WTC11 (cell line): ENCODE measurements around the gene MGMT. TPM values are rescaled to one million over a fixed set of nuclear protein-coding genes. Genes with fewer than 3 reads are reported as not detected.

Experiments
- ATAC-seq: fragments of 200-7000 bp; cut with Tn5 transposase; 2 replicates; pipeline ENCODE4 v1.10.0; 2021; ENCODE audit warnings: mild to moderate bottlenecking, moderate library complexity
- CTCF ChIA-PET: fragments of 300-600 bp; sonication (Branson Sonifier 250); formaldehyde crosslinking; loops from one replicate; lab custom pipeline; 2021; ENCODE audit warnings: antibody characterized with exemption; lab: Charles Lee
- POLR2A ChIA-PET: fragments of 350-600 bp; sonication (Branson Sonifier 250); formaldehyde crosslinking; loops from one replicate; lab custom pipeline; 2021; ENCODE audit warnings: antibody characterized with exemption; lab: Charles Lee
- DNase-seq: peaks from one replicate; pipeline ENCODE4 v3.0.0; 2021; ENCODE audit warnings: low spot score
- H3K27ac Mint-ChIP-seq: 2 replicates; pipeline ENCODE4 v1.8.0; 2021; ENCODE audit warnings: mixed read lengths
- H3K27me3 Mint-ChIP-seq: 2 replicates; pipeline ENCODE4 v1.8.0; 2021; ENCODE audit warnings: low read depth, mild to moderate bottlenecking, moderate library complexity, mixed read lengths
- H3K36me3 Mint-ChIP-seq: 2 replicates; pipeline ENCODE4 v1.8.0; 2021; ENCODE audit warnings: mixed read lengths
- H3K4me1 Mint-ChIP-seq: 2 replicates; pipeline ENCODE4 v1.8.0; 2022; ENCODE audit warnings: mixed read lengths
- H3K4me3 Mint-ChIP-seq: 2 replicates; pipeline ENCODE4 v1.8.0; 2021; ENCODE audit warnings: mild to moderate bottlenecking, moderate library complexity, mixed read lengths
- H3K9me3 Mint-ChIP-seq: 2 replicates; pipeline ENCODE4 v1.8.0; 2021; ENCODE audit warnings: mixed read lengths
- ATF1 ChIP-seq: sonication (generic); formaldehyde crosslinking; IDR thresholded peaks from 2 replicates; pipeline ENCODE4 v1.8.1; 2023; ENCODE audit warnings: mild to moderate bottlenecking, moderate library complexity, missing genetic modification reagents
- ATF3 ChIP-seq: sonication (generic); formaldehyde crosslinking; conservative IDR thresholded peaks from 2 replicates; pipeline ENCODE4 v1.8.1; 2022; ENCODE audit warnings: mild to moderate bottlenecking, missing genetic modification reagents
- CREM ChIP-seq: sonication (generic); formaldehyde crosslinking; IDR thresholded peaks from 2 replicates; pipeline ENCODE4 v1.8.1; 2022; ENCODE audit warnings: mild to moderate bottlenecking, missing genetic modification reagents, moderate library complexity
- E2F5 ChIP-seq: sonication (generic); formaldehyde crosslinking; IDR thresholded peaks from 2 replicates; pipeline ENCODE4 v1.8.1; 2022; ENCODE audit warnings: mild to moderate bottlenecking, moderate library complexity, missing genetic modification reagents
- ELF4 ChIP-seq: sonication (generic); formaldehyde crosslinking; IDR thresholded peaks from 2 replicates; pipeline ENCODE4 v1.8.1; 2022; ENCODE audit warnings: low read depth, mild to moderate bottlenecking, moderate library complexity, missing genetic modification reagents
- IRF2 ChIP-seq: sonication (generic); formaldehyde crosslinking; IDR thresholded peaks from 2 replicates; pipeline ENCODE4 v1.8.0; 2022; ENCODE audit warnings: low read depth, missing genetic modification reagents, borderline replicate concordance
- JAZF1 ChIP-seq: fragments of 250-450 bp; sonication (Bioruptor Pico); IDR thresholded peaks from 2 replicates; pipeline ENCODE4 v1.9.0; 2021; ENCODE audit warnings: moderate library complexity, mild to moderate bottlenecking, inconsistent platforms
- KAT7 ChIP-seq: sonication (generic); formaldehyde crosslinking; IDR thresholded peaks from 2 replicates; pipeline ENCODE4 v1.8.1; 2023; ENCODE audit warnings: missing genetic modification reagents, mild to moderate bottlenecking, borderline replicate concordance
- MLX ChIP-seq: sonication (generic); formaldehyde crosslinking; IDR thresholded peaks from 2 replicates; pipeline ENCODE4 v1.8.1; 2023; ENCODE audit warnings: mild to moderate bottlenecking, missing genetic modification reagents, moderate library complexity
- MYBL2 ChIP-seq: sonication (generic); formaldehyde crosslinking; IDR thresholded peaks from 2 replicates; pipeline ENCODE4 v1.8.1; 2023; ENCODE audit warnings: mild to moderate bottlenecking, moderate library complexity, missing genetic modification reagents
- NR2C2 ChIP-seq: sonication (generic); formaldehyde crosslinking; IDR thresholded peaks from 2 replicates; pipeline ENCODE4 v1.8.0; 2022; ENCODE audit warnings: mild to moderate bottlenecking, missing genetic modification reagents
- PRDM15 ChIP-seq: sonication (generic); formaldehyde crosslinking; IDR thresholded peaks from 2 replicates; pipeline ENCODE4 v1.8.0; 2022; ENCODE audit warnings: missing genetic modification reagents
- RORB ChIP-seq: fragments of 250-450 bp; sonication (Bioruptor Pico); IDR thresholded peaks from 2 replicates; pipeline ENCODE4 v1.9.0; 2021; ENCODE audit warnings: mild to moderate bottlenecking
- SOX15 ChIP-seq: fragments of 250-450 bp; sonication (Bioruptor Pico); IDR thresholded peaks from 2 replicates; pipeline ENCODE4 v1.9.0; 2021; ENCODE audit warnings: mild to moderate bottlenecking
- ZNF232 ChIP-seq: sonication (generic); formaldehyde crosslinking; IDR thresholded peaks from 2 replicates; pipeline ENCODE4 v1.8.0; 2022; ENCODE audit warnings: mild to moderate bottlenecking, missing genetic modification reagents
- ZNF423 ChIP-seq: fragments of 250-450 bp; sonication (Bioruptor Pico); IDR thresholded peaks from 2 replicates; pipeline ENCODE4 v2.1.2; 2022; ENCODE audit warnings: mild to moderate bottlenecking, moderate library complexity
- ZNF512 ChIP-seq: sonication (generic); formaldehyde crosslinking; IDR thresholded peaks from 2 replicates; pipeline ENCODE4 v1.8.1; 2022; ENCODE audit warnings: missing genetic modification reagents, borderline replicate concordance
- total RNA-seq: library from RNA; stranded (reverse); gene quantifications from 3 replicates; pipeline ENCODE4 v1.2.3, GENCODE V29; 2021
- TF ChIP-seq, protein P1 (sequence below): sonication (generic); formaldehyde crosslinking; IDR thresholded peaks from 2 replicates; pipeline ENCODE4 v1.8.1; 2023; ENCODE audit warnings: mild to moderate bottlenecking, missing genetic modification reagents, borderline replicate concordance
- TF ChIP-seq, protein P2 (sequence below): sonication (generic); formaldehyde crosslinking; IDR thresholded peaks from 2 replicates; pipeline ENCODE4 v1.8.0; 2023; ENCODE audit warnings: missing genetic modification reagents, mild to moderate bottlenecking, borderline replicate concordance

Gene MGMT
- total RNA-seq, 1 experiment from 2014 or later = 11.8 TPM

DNA sequence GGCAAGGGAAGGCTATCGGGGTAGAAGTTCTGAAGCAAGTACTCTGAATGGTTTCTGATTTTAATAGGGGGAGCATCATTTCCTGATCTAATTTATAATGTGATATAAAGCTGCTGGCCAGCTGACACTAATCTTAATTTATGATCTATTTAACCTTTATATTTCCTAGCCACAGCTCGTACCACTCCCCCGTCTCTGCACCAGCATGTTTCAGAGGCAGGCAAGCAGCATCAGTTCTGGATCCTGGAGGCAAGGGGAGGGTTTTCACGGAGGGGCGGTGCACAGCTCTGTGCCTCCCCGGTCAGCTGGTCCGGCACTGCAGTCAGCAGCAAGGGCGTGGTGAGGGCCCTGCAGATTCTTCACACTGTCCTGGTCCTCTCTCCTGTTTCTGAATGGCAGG, 30.0 kb downstream of the MGMT start:
- H3K27ac Mint-ChIP-seq = no peak overlapping the region
- DNase-seq (no peak), ATAC-seq (no peak)
- peaks cover 37% of the 10 kb centered on the region for H3K9me3 Mint-ChIP-seq
- peaks cover 44% of the 10 kb centered on the region for H3K36me3 Mint-ChIP-seq
- TF ChIP-seq, protein P1, sequence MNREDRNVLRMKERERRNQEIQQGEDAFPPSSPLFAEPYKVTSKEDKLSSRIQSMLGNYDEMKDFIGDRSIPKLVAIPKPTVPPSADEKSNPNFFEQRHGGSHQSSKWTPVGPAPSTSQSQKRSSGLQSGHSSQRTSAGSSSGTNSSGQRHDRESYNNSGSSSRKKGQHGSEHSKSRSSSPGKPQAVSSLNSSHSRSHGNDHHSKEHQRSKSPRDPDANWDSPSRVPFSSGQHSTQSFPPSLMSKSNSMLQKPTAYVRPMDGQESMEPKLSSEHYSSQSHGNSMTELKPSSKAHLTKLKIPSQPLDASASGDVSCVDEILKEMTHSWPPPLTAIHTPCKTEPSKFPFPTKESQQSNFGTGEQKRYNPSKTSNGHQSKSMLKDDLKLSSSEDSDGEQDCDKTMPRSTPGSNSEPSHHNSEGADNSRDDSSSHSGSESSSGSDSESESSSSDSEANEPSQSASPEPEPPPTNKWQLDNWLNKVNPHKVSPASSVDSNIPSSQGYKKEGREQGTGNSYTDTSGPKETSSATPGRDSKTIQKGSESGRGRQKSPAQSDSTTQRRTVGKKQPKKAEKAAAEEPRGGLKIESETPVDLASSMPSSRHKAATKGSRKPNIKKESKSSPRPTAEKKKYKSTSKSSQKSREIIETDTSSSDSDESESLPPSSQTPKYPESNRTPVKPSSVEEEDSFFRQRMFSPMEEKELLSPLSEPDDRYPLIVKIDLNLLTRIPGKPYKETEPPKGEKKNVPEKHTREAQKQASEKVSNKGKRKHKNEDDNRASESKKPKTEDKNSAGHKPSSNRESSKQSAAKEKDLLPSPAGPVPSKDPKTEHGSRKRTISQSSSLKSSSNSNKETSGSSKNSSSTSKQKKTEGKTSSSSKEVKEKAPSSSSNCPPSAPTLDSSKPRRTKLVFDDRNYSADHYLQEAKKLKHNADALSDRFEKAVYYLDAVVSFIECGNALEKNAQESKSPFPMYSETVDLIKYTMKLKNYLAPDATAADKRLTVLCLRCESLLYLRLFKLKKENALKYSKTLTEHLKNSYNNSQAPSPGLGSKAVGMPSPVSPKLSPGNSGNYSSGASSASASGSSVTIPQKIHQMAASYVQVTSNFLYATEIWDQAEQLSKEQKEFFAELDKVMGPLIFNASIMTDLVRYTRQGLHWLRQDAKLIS (CRISPR knock-in tag) = no peak
- no peak for TF ChIP-seq MYBL2 (CRISPR knock-in tag)
- no peak for TF ChIP-seq MLX (CRISPR knock-in tag)
- no peak for TF ChIP-seq ATF3 (CRISPR knock-in tag)
- TF ChIP-seq ATF1 = no peak
- no peak for TF ChIP-seq JAZF1 (CRISPR knock-in tag)
- no peak for TF ChIP-seq E2F5 (CRISPR knock-in tag)
- TF ChIP-seq IRF2 (CRISPR knock-in tag) = no peak
- no peak for TF ChIP-seq KAT7 (CRISPR knock-in tag)
- TF ChIP-seq, protein P2, sequence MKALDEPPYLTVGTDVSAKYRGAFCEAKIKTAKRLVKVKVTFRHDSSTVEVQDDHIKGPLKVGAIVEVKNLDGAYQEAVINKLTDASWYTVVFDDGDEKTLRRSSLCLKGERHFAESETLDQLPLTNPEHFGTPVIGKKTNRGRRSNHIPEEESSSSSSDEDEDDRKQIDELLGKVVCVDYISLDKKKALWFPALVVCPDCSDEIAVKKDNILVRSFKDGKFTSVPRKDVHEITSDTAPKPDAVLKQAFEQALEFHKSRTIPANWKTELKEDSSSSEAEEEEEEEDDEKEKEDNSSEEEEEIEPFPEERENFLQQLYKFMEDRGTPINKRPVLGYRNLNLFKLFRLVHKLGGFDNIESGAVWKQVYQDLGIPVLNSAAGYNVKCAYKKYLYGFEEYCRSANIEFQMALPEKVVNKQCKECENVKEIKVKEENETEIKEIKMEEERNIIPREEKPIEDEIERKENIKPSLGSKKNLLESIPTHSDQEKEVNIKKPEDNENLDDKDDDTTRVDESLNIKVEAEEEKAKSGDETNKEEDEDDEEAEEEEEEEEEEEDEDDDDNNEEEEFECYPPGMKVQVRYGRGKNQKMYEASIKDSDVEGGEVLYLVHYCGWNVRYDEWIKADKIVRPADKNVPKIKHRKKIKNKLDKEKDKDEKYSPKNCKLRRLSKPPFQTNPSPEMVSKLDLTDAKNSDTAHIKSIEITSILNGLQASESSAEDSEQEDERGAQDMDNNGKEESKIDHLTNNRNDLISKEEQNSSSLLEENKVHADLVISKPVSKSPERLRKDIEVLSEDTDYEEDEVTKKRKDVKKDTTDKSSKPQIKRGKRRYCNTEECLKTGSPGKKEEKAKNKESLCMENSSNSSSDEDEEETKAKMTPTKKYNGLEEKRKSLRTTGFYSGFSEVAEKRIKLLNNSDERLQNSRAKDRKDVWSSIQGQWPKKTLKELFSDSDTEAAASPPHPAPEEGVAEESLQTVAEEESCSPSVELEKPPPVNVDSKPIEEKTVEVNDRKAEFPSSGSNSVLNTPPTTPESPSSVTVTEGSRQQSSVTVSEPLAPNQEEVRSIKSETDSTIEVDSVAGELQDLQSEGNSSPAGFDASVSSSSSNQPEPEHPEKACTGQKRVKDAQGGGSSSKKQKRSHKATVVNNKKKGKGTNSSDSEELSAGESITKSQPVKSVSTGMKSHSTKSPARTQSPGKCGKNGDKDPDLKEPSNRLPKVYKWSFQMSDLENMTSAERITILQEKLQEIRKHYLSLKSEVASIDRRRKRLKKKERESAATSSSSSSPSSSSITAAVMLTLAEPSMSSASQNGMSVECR (CRISPR knock-in tag) = no peak
- TF ChIP-seq RORB (CRISPR knock-in tag) = no peak
- no peak for TF ChIP-seq ZNF512 (CRISPR knock-in tag)
- no peak for TF ChIP-seq ELF4 (CRISPR knock-in tag)
- TF ChIP-seq ZNF423 (CRISPR knock-in tag) = no peak
- no peak for TF ChIP-seq CREM (CRISPR knock-in tag)
- no peak for TF ChIP-seq NR2C2 (CRISPR knock-in tag)
- no peak for TF ChIP-seq ZNF232 (CRISPR knock-in tag)
- TF ChIP-seq PRDM15 (CRISPR knock-in tag) = no peak
- no peak for TF ChIP-seq SOX15
- ChIA-PET CTCF (no interaction called here), POLR2A (no interaction called here)
- no peak overlapping the region for H3K4me3 Mint-ChIP-seq
- H3K27me3 Mint-ChIP-seq = no peaks in the 10 kb centered on the region
- H3K4me1 Mint-ChIP-seq = peaks cover 21% of the 10 kb centered on the region
